ENCODE results near the gene LTBP1. TPM values are rescaled to one million over a fixed set of nuclear protein-coding genes. Genes with fewer than 3 reads are reported as not detected.

LTBP1 gene
- total RNA-seq, 2 donors from 2014 or later: 2.2 to 33.8 TPM

GRCh38 chr2:33029459-33029858, 82.7 kb downstream of the LTBP1 start:
- H3K36me3 Mint-ChIP-seq (ENCODE audit: low read depth): no peaks in the 10 kb centered on the region
- no peaks in the 10 kb centered on the region for H3K9me3 ChIP-seq (ENCODE audit: control insufficient read depth, low read length, poor library complexity, severe bottlenecking)
- no peak overlapping the region for H3K4me3 Mint-ChIP-seq
- H3K27me3 Mint-ChIP-seq: peaks cover 19% of the 10 kb centered on the region
- ATAC-seq (no peak), DNase-seq (no peak)
- no peaks in the 10 kb centered on the region for H3K4me1 Mint-ChIP-seq
- H3K27ac Mint-ChIP-seq: no peak overlapping the region

GRCh38 chr2:33029926-33030325, 83.2 kb downstream of the LTBP1 start:
- Mint-ChIP-seq H3K4me1 (no peaks in the 10 kb centered on the region), H3K27ac (no peak overlapping the region), H3K4me3 (no peak overlapping the region), H3K27me3 (peaks cover 19% of the 10 kb centered on the region), H3K36me3 (ENCODE audit: low read depth) (no peaks in the 10 kb centered on the region)
- no peaks in the 10 kb centered on the region for H3K9me3 ChIP-seq (ENCODE audit: control insufficient read depth, low read length, poor library complexity, severe bottlenecking)
- no peak for ATAC-seq
- DNase-seq: no peak

GRCh38 chr2:33030326-33030725, 83.6 kb downstream of the LTBP1 start:
- no peaks in the 10 kb centered on the region for H3K9me3 ChIP-seq (ENCODE audit: control insufficient read depth, low read length, poor library complexity, severe bottlenecking)
- no peaks in the 10 kb centered on the region for H3K36me3 Mint-ChIP-seq (ENCODE audit: low read depth)
- DNase-seq (no peak), ATAC-seq (no peak)
- peaks cover 19% of the 10 kb centered on the region for H3K27me3 Mint-ChIP-seq
- H3K4me1 Mint-ChIP-seq: no peaks in the 10 kb centered on the region
- H3K27ac Mint-ChIP-seq: no peak overlapping the region
- no peak overlapping the region for H3K4me3 Mint-ChIP-seq

- Mint-ChIP-seq H3K4me1 (no peaks in the 10 kb centered on the region), H3K4me3 (no peak overlapping the region), H3K27ac (no peak overlapping the region), H3K36me3 (ENCODE audit: low read depth) (no peaks in the 10 kb centered on the region), H3K27me3 (peaks cover 19% of the 10 kb centered on the region)
- DNase-seq (no peak), ATAC-seq (no peak)
- no peaks in the 10 kb centered on the region for H3K9me3 ChIP-seq (ENCODE audit: control insufficient read depth, low read length, poor library complexity, severe bottlenecking)
Measured at GRCh38 chr2:33032245-33032644, 85.5 kb downstream of the LTBP1 start.

GRCh38 chr2:33033606-33034081, 86.9 kb downstream of the LTBP1 start:
- H3K27ac Mint-ChIP-seq: no peak overlapping the region
- H3K27me3 Mint-ChIP-seq: peaks cover 19% of the 10 kb centered on the region
- no peaks in the 10 kb centered on the region for H3K36me3 Mint-ChIP-seq (ENCODE audit: low read depth)
- ATAC-seq: no peak
- no peak overlapping the region for H3K4me3 Mint-ChIP-seq
- no peaks in the 10 kb centered on the region for H3K4me1 Mint-ChIP-seq
- H3K9me3 ChIP-seq (ENCODE audit: control insufficient read depth, low read length, poor library complexity, severe bottlenecking): no peaks in the 10 kb centered on the region
- DNase-seq: no peak

- Mint-ChIP-seq H3K4me1 (no peaks in the 10 kb centered on the region), H3K27ac (no peak overlapping the region), H3K27me3 (peaks cover 28% of the 10 kb centered on the region), H3K36me3 (ENCODE audit: low read depth) (peaks cover 2% of the 10 kb centered on the region), H3K4me3 (no peak overlapping the region)
- no peak for ATAC-seq
- no peak for DNase-seq
- no peaks in the 10 kb centered on the region for H3K9me3 ChIP-seq (ENCODE audit: control insufficient read depth, low read length, poor library complexity, severe bottlenecking)
Measured at GRCh38 chr2:33034784-33035183, 88.0 kb downstream of the LTBP1 start.

GRCh38 chr2:33038230-33038629, 91.5 kb downstream of the LTBP1 start:
- Mint-ChIP-seq H3K27me3 (peaks cover 26% of the 10 kb centered on the region), H3K27ac (no peak overlapping the region), H3K4me1 (no peaks in the 10 kb centered on the region), H3K36me3 (ENCODE audit: low read depth) (peaks cover 2% of the 10 kb centered on the region), H3K4me3 (no peak overlapping the region)
- no peaks in the 10 kb centered on the region for H3K9me3 ChIP-seq (ENCODE audit: control insufficient read depth, low read length, poor library complexity, severe bottlenecking)
- ATAC-seq (no peak), DNase-seq (no peak)

- ATAC-seq (no peak), DNase-seq (no peak)
- H3K27me3 Mint-ChIP-seq: peaks cover 25% of the 10 kb centered on the region
- no peak overlapping the region for H3K27ac Mint-ChIP-seq
- H3K4me1 Mint-ChIP-seq: no peaks in the 10 kb centered on the region
- H3K36me3 Mint-ChIP-seq (ENCODE audit: low read depth): peaks cover 2% of the 10 kb centered on the region
- no peaks in the 10 kb centered on the region for H3K9me3 ChIP-seq (ENCODE audit: control insufficient read depth, low read length, poor library complexity, severe bottlenecking)
- H3K4me3 Mint-ChIP-seq: no peak overlapping the region
Measured at GRCh38 chr2:33038799-33039198, 92.0 kb downstream of the LTBP1 start.

- Mint-ChIP-seq H3K4me1 (no peaks in the 10 kb centered on the region), H3K27ac (peak overlapping the region; percentile 19), H3K27me3 (peaks cover 25% of the 10 kb centered on the region), H3K36me3 (ENCODE audit: low read depth) (peaks cover 2% of the 10 kb centered on the region), H3K4me3 (no peak overlapping the region)
- ATAC-seq (no peak), DNase-seq (no peak)
- no peaks in the 10 kb centered on the region for H3K9me3 ChIP-seq (ENCODE audit: control insufficient read depth, low read length, poor library complexity, severe bottlenecking)
Measured at GRCh38 chr2:33040541-33040940, 93.8 kb downstream of the LTBP1 start.

GRCh38 chr2:33042265-33042664, 95.5 kb downstream of the LTBP1 start:
- ATAC-seq (no peak), DNase-seq (no peak)
- H3K4me3 Mint-ChIP-seq: no peak overlapping the region
- peaks cover 2% of the 10 kb centered on the region for H3K36me3 Mint-ChIP-seq (ENCODE audit: low read depth)
- H3K9me3 ChIP-seq (ENCODE audit: control insufficient read depth, low read length, poor library complexity, severe bottlenecking): no peaks in the 10 kb centered on the region
- no peak overlapping the region for H3K27ac Mint-ChIP-seq
- H3K27me3 Mint-ChIP-seq: peaks cover 39% of the 10 kb centered on the region
- H3K4me1 Mint-ChIP-seq: no peaks in the 10 kb centered on the region

GRCh38 chr2:33042819-33043218, 96.1 kb downstream of the LTBP1 start:
- DNase-seq (no peak), ATAC-seq (no peak)
- Mint-ChIP-seq H3K36me3 (ENCODE audit: low read depth) (peaks cover 2% of the 10 kb centered on the region), H3K4me3 (no peak overlapping the region), H3K27ac (no peak overlapping the region), H3K4me1 (no peaks in the 10 kb centered on the region), H3K27me3 (peaks cover 43% of the 10 kb centered on the region)
- H3K9me3 ChIP-seq (ENCODE audit: control insufficient read depth, low read length, poor library complexity, severe bottlenecking): no peaks in the 10 kb centered on the region

- no peak for ATAC-seq
- no peaks in the 10 kb centered on the region for H3K4me1 Mint-ChIP-seq
- no peak overlapping the region for H3K4me3 Mint-ChIP-seq
- H3K36me3 Mint-ChIP-seq (ENCODE audit: low read depth): no peaks in the 10 kb centered on the region
- no peaks in the 10 kb centered on the region for H3K9me3 ChIP-seq (ENCODE audit: control insufficient read depth, low read length, poor library complexity, severe bottlenecking)
- DNase-seq: no peak
- H3K27ac Mint-ChIP-seq: no peak overlapping the region
- peaks cover 34% of the 10 kb centered on the region for H3K27me3 Mint-ChIP-seq
Measured at GRCh38 chr2:33047939-33048338, 101.2 kb downstream of the LTBP1 start.

GRCh38 chr2:33051586-33052360, 105.0 kb downstream of the LTBP1 start:
- H3K4me1 Mint-ChIP-seq: no peaks in the 10 kb centered on the region
- DNase-seq (no peak), ATAC-seq (no peak)
- no peak overlapping the region for H3K27ac Mint-ChIP-seq
- H3K9me3 ChIP-seq (ENCODE audit: control insufficient read depth, low read length, poor library complexity, severe bottlenecking): no peaks in the 10 kb centered on the region
- no peak overlapping the region for H3K4me3 Mint-ChIP-seq
- peaks cover 23% of the 10 kb centered on the region for H3K27me3 Mint-ChIP-seq
- no peaks in the 10 kb centered on the region for H3K36me3 Mint-ChIP-seq (ENCODE audit: low read depth)

- Mint-ChIP-seq H3K27me3 (peaks cover 18% of the 10 kb centered on the region), H3K4me3 (no peak overlapping the region), H3K36me3 (ENCODE audit: low read depth) (no peaks in the 10 kb centered on the region), H3K27ac (no peak overlapping the region), H3K4me1 (no peaks in the 10 kb centered on the region)
- DNase-seq: no peak
- no peak for ATAC-seq
- no peaks in the 10 kb centered on the region for H3K9me3 ChIP-seq (ENCODE audit: control insufficient read depth, low read length, poor library complexity, severe bottlenecking)
Measured at GRCh38 chr2:33052361-33052735, 105.6 kb downstream of the LTBP1 start.
